Fibroblast of peridontal ligament (primary cell): ENCODE results near the gene GLCCI1.
"Not testable (repeated sequence)": the region's sequence is repeated elsewhere in the genome, so short reads cannot be mapped to it uniquely, and the experiment has no call there.

ENCODE experiments used
- DNase-seq: peaks from one replicate; pipeline ENCODE4 v3.0.0-alpha.2; 2010; ENCODE audit errors: extremely low read depth

Gene GLCCI1

DNA sequence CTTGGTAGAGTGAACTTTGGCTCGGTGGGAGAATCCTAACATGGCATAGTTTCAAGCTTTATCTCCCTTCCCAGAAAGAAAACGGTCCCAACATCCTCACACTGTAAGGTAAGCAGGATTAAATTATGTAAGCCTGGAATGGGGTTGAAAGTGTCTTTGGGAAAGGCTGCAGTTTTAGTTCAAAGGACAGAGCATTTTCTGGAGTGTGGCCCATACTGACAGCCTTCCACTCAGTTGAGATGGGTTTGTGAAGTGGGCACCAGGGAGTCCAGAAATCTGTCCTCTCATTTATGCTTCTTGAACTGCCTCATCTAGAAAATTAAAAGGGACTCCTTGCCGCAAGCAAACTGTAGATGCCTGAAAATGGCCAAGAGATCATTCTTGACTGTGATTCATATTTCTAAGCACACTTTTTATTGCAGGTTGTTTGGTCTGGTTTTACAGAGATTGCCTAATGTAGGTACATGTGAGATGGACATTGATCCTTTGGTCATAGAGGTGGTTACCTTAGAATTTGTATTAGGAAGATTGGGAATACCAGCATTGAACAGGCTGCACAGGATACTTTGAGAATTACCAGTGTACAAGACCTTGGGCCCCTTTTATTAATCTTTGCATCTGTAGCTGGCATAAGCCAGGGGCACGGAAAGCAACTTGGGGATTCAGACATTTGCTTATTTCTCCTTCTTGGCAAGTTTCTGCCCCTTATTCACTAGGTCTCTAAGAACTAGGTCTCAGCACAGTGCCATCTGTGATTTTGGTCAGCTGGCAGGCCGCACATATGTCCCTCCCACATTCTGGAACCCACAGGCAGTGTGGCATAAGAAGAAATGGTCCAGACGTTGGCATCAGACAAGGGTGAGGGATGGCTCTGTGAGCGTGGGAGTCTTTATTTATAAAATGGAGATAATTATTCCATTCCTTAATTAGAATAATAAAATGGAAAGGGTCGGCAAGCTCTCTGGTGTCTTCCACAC, 125.9 kb downstream of the GLCCI1 start:
- DNase-seq: no peak

DNA sequence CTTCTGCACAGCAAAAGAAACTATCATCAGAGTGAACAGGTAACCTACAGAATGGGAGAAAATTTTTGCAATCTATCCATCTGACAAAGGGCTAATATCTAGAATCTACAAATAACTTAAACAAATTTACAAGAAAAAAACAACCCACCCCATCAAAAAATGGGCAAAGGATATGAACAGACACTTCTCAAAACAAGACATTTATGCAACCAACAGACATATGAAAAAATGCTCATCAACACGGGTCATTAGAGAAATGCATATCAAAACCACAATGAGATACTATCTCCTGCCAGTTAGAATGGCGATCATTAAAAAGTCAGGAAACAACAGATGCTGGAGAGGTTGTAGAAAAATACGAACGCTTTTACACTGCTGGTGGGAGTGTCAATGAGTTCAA, 132.7 kb downstream of the GLCCI1 start:
- DNase-seq: not testable (repeated sequence)

DNA sequence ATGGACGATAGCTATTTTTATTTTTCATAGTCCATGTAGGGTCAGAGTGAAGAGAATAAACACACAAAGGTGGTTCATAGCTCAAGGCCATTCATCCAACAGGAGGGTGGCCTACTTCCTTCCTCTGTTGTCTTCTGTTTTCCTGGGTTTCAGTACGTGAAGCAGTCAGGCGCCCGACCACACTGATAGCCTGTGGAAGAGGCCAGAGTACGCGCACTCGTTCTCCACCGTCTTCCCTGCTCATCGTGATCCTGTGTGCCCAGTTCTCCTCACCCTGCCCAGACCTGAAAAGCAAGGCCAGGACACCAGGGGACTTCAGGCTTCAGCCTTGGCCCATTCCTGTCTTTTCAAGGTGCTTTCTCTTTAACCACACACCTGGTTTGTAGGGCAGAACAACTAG, 134.7 kb downstream of the GLCCI1 start:
- no peak for DNase-seq

DNA sequence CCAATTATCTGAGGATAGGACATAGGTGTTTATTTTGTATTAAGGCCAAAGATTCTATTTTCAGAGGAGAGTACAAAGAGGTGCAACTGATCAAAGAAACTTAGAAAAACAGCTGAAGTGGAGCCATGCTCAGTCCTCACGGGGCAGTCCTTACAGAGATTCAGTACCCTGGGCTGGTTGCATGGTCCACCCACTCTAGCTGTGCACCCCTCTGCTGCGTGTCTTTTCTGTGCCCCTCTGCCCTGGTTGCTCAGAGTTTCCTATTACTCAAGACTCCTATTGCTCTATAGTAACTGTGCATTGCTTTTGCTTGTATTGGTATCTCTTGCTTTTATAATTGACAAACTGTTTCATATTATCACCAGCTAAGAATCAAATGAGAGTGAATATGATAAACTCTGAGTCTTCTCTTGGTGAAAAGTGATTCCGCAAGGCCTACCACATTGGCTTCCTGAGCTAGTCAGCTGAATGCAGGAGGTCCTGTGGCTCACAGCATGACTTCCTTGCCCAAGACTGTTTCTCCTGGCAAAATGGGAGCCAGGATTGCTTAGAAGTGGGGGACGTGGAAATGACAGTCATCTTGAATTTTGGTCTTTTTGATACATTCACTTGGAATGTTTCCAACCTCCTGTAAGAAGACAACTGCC, 137.0 kb downstream of the GLCCI1 start:
- no peak for DNase-seq

DNA sequence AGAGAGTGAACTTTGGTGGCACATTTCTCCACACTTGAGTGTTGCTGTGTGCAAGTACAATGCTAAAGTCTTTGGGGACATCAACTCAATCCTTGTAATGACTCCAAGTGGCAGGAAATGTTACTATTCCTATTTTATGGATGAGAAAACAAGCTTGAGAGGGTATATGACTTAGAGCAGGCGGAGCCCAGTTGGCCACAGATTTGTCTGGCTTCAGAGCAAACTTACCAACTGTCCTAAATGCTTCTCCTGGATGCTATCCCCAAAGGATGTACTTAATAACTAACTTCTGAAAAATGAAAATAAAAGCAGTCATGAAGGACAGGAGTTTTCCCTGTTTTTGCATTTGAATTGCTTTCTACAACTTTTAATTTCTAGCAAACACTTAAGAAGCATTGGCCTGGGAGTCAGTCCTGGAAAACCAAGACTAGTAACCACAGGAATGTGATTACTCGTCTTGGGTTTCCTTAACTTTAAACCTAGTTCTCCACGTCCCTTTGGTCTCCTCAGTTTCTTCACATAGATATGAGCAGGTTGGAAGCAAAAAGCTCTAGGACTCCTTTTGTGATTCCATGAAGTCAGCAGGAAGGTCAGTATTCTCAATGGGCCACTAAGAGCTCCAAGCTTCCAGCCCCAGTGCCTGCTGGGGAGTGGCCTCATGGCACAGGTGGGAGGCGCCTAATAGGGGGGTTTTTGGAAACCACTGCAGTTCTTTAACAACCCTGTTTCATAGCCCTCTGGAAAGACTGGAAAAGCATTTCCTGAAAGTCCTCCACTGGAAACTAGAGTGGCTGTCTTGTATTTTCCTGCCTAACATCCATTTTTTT, 140.8 kb downstream of the GLCCI1 start:
- DNase-seq: peak; percentile 43

DNA sequence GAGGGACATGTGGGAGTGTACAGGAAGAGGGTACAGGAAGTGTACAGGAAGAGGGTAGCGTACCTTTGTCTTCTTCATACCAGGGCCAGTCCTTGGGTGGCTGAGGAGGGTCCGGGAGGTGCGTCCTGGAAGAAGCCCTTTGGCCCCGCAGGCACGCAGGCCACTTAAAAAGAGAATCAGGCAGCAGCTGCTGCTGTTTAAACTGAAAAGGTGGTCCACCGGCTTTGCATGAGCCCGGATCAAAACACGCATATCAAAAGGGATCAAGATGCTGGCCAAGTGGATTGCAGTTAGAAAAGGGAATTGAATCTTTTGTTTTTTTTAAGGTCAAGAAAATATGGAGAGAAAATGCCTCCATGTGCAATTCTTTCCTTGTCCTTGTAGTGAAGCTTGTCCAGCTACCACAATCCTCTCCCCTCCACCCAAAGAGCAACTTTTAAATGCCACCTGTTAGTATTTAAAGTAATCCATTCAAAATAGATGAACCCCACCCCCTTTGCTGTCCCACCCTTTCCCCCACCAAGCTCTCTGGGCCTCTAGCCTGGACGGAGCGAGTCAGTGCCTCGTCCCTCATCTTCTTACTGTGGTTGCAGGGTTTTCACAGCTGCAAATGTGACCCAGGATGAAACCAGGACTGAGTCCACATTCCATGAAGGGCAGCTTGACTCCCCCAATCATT, 142.8 kb downstream of the GLCCI1 start:
- no peak for DNase-seq

DNA sequence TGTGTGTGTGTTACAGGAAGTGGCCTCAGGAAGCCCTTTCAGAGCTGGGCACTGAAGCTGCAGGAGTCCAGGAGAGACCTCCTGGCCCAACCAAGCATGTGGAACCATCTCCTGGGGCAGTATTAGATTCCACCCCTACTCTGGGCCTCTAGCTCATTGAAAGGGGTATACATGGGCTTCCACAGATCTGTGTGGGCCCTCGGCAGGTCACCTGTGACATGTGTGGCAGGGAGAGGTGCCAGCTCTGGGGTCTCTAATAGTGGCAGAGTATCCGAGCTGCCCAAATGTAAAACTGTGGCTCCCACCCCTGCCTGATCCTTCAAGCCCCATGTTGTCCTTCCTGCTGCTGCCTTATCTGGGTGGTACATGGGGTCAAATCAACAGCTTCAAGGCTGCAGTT, 144.1 kb downstream of the GLCCI1 start:
- DNase-seq: no peak

DNA sequence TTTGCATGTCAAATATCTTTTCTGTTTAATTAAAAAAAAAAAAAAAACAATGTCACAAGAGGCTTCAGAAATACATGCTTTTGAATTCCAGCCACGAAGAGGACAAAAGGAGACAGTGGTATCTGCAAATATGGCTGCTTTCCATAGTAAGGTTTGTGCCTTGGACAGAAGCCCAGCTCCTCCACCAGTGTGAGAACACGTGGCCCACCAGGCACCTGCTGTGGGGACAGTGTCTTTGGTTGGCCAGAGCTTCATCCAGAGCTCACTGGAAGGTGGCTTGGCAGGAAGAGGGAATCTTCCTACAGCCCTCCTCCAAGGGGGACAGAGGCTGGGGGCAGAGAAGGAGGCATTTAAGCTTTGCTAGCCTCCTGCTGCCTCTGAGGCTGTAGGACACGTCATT, 144.6 kb downstream of the GLCCI1 start:
- DNase-seq: no peak

DNA sequence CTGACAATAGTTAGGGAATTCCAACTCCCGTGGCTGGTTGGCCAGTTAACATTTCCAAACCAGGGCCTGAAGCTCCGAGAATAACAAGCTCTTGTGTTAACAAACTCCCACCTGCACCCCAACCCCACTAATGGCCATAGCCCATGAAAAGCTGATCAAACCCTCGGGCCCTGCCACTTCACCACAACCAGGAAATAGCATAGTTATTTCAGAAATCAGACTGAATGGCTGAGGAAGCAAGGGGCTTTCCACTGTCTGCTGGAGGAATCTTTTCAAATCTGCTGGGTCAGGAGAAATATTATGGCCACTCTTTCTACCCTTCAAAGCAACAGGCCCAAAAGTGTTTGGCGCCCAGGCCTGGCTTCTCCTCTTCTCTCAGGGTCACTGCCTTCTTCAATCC, 145.6 kb downstream of the GLCCI1 start:
- no peak for DNase-seq

DNA sequence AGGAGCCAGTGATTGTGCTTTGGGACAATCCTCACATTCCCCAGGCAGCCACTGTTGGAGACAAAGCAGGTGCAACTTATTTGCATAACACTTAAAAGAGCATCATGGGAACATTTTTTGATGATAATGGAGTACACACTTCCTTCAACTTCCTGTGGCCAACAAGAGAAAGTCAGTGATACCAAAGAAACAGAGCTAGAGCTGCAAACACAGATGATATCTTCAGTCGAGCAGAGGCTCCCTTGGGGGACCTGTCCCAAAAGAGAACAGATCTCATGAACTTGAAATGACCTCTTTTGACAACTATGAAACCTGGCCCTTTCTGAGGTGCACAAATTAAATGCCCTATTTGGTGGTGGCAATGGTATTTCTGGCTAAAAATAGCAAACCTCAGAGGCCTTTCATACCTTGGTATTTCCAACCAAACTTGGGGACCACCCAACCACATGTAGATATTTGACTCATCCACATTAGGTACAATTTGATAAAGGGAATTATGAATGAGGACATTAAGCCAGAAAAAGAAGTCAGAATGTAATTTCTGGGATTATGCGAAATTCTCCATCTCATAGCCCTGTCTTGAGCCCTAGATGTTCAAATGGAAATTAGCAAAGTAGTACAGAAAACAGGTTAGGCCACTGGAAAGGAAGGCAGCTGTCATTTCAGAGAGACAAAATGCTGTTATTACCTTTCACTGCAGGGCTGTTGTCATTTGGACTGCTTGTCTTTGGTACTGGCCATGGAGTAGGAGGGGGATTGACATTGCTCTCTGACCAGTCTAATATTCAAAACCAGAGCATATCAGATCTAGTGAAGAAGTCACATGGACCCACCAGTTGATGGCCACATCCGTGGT, 147.2 kb downstream of the GLCCI1 start:
- DNase-seq: no peak

DNA sequence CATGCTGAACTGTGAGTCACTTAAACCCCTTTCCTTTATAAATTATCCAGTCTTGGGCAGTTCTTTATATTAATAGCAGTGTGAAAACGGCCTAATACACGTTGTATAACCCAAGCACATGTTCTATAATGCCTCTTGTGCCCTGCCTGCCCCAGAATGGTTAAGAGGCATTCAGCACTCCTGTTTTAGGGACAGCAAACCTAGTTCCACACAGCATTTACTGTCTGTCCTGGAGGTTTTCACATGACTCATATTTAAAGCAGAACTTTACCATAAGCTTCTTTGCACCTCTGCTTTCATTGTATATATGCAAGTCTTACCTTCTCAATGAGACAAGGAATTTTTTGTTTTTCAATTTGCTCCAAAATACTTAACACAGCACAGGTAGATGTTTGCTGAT, 148.6 kb downstream of the GLCCI1 start:
- no peak for DNase-seq

DNA sequence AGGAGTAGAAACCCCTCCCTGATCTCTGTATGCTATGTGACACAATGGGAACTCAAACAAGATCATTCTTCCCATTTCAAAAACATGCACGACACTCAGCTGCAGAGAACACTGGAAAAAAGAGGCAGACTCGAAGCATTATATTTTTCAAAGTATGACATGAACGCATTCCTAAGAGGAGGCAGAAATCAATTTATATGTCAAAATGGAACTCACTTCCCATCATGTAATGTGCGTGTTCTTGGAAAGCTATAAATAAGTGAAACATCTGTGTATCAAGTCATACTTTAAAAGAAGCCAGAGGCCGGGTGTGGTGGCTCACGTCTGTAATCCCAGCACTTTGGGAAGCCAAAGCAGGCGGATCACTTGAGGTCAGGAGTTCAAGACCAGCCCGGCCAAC, 150.7 kb downstream of the GLCCI1 start:
- no peak for DNase-seq

DNA sequence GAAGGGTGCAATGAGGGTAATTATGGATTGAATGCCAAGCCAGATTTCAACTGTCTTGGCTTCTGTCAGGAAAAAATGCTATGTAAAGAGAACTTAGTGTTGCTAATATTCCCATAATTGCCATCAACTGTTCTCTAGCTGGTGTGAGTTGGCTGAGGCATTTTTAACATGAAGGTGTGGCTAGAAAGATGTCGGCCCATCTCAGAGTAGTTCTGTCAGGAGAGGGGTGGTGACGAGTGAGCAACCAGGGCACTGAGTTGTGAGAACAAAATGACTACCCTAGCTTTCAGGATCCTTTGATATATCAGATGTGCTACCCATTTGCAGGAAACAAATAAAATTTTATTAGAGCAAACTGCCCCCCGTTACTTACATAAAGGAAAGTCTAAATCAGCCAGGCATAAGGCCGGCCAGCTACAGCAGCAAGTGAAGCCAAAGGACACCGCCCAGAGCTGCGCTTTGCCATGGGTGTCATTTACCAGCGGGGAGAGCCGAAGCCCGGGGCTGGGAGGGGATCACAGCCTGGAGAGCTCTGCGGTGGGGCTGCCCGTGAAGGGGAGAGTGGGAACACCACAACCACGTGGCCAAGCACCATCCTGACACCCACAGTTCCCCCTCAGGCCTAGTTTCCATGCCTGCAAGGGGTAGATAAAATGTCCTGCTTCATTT, 151.9 kb downstream of the GLCCI1 start:
- DNase-seq: no peak

DNA sequence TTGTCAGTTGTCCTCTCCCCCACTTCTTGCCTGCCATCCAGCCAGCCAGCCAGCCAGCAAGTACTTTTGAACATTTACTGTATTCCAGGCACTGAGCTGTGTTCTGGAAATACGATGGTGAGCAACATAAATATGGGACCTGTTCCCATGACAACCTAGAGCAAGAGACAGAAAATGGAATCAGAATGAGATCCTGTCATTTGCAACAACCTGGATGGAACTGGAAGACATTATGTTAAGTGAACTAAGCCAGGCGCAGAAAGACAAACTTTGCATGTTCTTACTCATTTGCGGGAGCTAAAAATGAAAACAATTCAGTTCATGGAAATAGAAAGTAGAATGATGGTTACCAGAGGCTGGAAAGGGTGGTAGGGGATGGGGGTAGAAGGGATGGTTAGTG, 152.6 kb downstream of the GLCCI1 start:
- no peak for DNase-seq

DNA sequence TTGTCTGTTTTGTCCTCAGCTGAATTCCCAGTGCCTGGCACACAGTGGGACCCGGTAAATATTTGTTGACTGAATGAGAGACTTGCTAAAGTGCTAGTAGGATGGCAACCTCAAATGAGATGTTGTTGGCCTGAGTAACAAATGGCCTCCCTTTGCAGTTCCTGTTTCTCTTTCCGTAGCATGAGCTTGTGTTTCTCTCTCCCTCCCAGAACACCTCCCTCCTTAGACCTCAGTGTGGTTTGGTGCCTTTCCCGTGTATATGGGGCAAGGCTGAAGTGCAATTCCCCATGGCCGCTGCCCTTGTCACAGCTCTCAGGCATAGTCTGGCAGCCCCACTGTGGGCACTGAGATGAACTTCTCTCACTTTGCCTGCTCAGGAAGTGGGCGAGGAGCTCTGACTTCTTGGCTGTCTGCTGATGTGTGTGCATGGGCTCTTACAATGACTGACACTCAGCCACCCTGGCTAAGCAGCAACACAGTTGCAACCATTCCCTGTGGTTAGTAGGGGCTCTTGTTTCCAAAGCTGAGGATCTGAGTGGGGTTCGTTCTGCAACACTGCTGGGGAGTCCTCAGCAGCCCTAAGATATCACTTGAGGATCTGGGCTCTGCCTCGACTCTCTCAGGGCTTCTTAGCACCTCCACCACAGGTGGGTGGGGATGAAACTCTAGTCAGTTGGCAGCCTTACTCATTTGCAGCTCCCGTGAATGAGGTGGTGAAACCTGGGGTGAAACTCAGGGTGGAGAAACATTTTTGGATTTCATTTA, 157.3 kb downstream of the GLCCI1 start:
- no peak for DNase-seq

DNA sequence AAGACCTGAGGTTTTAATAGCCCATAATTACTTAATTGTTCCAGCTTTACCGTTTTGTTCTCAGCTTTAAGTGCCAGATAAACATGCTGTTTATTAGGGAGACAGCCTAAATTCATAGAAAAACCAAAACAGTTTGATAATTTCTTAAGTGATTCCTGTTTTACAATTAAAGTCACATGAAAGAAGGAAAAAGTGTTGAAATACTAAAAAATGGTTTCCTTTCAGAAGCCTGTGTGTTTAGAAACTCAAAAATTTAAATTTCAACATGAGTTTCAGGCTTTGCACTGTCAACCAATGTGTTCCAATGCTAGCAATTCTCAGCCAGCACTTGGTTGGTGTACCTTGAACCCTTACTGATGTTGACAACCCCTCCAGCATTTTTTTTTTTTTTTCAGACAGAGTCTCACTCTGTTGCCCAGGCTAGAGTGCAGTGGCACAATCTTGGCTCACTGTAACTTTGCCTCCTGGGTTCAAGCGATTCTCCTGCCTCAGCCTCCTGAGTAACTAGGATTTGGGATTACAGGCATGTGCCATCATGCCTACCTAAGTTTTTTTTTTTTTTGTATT, 158.1 kb downstream of the GLCCI1 start:
- DNase-seq: no peak

DNA sequence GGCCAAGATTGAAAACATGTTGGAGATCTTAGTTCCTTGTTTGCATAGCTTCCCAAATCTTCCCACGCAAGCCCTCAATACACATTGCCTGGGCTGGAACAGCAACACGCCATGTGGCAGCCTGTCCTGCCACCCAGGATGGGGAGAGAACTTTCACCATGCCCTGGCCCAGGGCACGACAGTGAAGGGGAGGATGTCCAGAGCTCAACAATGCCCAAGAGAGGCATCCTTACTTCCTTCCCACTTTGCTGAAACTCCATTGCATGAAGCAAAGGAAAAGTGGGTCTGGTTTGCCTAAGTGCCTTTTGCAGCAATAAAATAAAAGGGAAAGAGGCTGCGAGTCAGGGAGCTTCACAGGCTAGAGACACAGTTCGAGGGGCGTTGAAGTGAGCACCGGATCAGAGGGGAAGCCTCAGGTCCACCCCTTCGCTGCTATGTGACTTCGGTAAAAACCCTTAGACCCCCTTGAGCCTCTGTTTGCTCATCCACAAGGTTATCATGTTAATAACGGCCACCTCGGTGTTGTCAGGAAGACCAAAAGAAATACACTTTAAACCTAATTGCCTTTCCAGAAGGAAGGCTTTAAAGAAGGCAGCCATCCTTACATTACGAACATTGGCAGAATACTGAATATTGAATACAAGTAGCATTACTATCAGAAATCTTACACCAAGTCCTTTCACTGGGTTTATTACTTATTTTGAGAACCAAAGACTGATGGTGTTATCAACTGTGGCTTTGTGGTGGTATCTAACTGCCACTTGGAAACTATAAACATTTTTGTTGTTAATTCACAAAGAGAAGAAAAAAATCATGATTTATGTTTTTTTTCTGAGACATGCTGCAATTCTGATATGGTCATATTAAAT, 160.1 kb downstream of the GLCCI1 start:
- DNase-seq: no peak

DNA sequence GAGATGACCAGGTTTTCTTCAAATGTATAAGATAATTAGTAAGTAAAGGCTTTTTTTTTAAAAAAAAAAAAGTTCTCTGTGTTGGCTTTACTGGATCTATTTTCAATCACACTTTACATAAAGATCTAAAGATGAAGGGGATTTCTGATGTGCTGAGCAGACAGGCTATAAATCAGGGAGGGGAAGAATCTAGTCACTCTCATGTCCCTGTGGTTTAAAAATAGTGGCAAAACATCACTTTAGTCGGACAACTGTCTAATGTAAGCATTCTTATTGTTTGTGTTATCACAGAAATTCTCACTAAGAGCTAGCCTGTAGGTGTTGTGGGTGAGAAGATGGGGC, 160.7 kb downstream of the GLCCI1 start:
- no peak for DNase-seq
